CD4-positive, alpha-beta T cell treated with Interferon gamma for 1 hour (primary cell): ENCODE data around the gene CFAP97D2.

Experiments
- DNase-seq: peaks from one replicate; pipeline ENCODE4 v3.0.0-alpha.2; 2020

The CFAP97D2 gene

GRCh38 chr13:114200399-114200911 is 21.4 kb downstream of the CFAP97D2 start:
- DNase-seq = no peak

- DNase-seq = no peak
These were observed 23.5 kb downstream of the CFAP97D2 start for GRCh38 chr13:114202581-114202980.

GRCh38 chr13:114203536-114203935 is 24.5 kb downstream of the CFAP97D2 start:
- DNase-seq = no peak

GRCh38 chr13:114204894-114205293 is 25.8 kb downstream of the CFAP97D2 start:
- DNase-seq = no peak

GRCh38 chr13:114208134-114208533 is 29.1 kb downstream of the CFAP97D2 start:
- DNase-seq = no peak

GRCh38 chr13:114211446-114212157 is 32.5 kb downstream of the CFAP97D2 start:
- DNase-seq = no peak

GRCh38 chr13:114212158-114212495 is 33.1 kb downstream of the CFAP97D2 start:
- DNase-seq = no peak

- no peak for DNase-seq
These were observed 34.9 kb downstream of the CFAP97D2 start for GRCh38 chr13:114213980-114214379.

GRCh38 chr13:114219392-114219791 is 40.3 kb downstream of the CFAP97D2 start:
- DNase-seq = no peak

GRCh38 chr13:114222461-114222968 is 43.5 kb downstream of the CFAP97D2 start:
- no peak for DNase-seq

- DNase-seq = no peak
These were observed 45.1 kb downstream of the CFAP97D2 start for GRCh38 chr13:114224201-114224600.

- no peak for DNase-seq
These were observed 46.6 kb downstream of the CFAP97D2 start for GRCh38 chr13:114225610-114226009.

GRCh38 chr13:114226088-114226487 is 47.0 kb downstream of the CFAP97D2 start:
- no peak for DNase-seq

GRCh38 chr13:114226699-114227323 is 47.8 kb downstream of the CFAP97D2 start:
- DNase-seq = peak; percentile 81

- no peak for DNase-seq
These were observed 48.5 kb downstream of the CFAP97D2 start for GRCh38 chr13:114227528-114227927.

GRCh38 chr13:114228176-114228575 is 49.1 kb downstream of the CFAP97D2 start:
- no peak for DNase-seq

- DNase-seq = no peak
These were observed 50.4 kb downstream of the CFAP97D2 start for GRCh38 chr13:114229506-114229905.

- no peak for DNase-seq
These were observed 51.1 kb downstream of the CFAP97D2 start for GRCh38 chr13:114230117-114230516.

GRCh38 chr13:114230575-114230974 is 51.5 kb downstream of the CFAP97D2 start:
- DNase-seq = no peak

- DNase-seq = no peak
These were observed 52.8 kb downstream of the CFAP97D2 start for GRCh38 chr13:114231886-114232285.

GRCh38 chr13:114234266-114234644 is 55.2 kb downstream of the CFAP97D2 start:
- DNase-seq = no peak

GRCh38 chr13:114234645-114235421 is 55.8 kb downstream of the CFAP97D2 start, which contains the start of gene CDC16:
TSS of gene CDC16 (plus strand) at chr13:114234897. CDS start at chr13:114235085, 188 bp downstream.
- DNase-seq = peak; percentile 80

GRCh38 chr13:114235697-114236096 is 56.6 kb downstream of the CFAP97D2 start:
- no peak for DNase-seq
